WERI-Rb-1 (cell line): Measurements from ENCODE around the gene HOXC10.

Experiments used
- DNase-seq: peaks from one replicate; pipeline ENCODE4 v3.0.0-alpha.2; 2020
- H3K27ac ChIP-seq: fragments of 250-450 bp; sonication (Bioruptor Pico); 2 replicates; pipeline ENCODE4 v1.5.1; 2020; ENCODE audit warnings: mild to moderate bottlenecking, moderate library complexity
- H3K27me3 ChIP-seq: fragments of 250-450 bp; sonication (Bioruptor Pico); 2 replicates; pipeline ENCODE4 v1.5.1; 2021; ENCODE audit warnings: mild to moderate bottlenecking, low read depth, moderate library complexity; ENCODE audit not compliant: insufficient read depth, severe bottlenecking
- H3K36me3 ChIP-seq: fragments of 250-450 bp; sonication (Bioruptor Pico); 2 replicates; pipeline ENCODE4 v1.5.1; 2020; ENCODE audit warnings: mild to moderate bottlenecking, moderate library complexity
- H3K4me3 ChIP-seq: 2 replicates; pipeline ENCODE4 v1.5.1; 2011; ENCODE audit warnings: low read depth, mild to moderate bottlenecking, control low read depth, low read length
- H3K9me3 ChIP-seq: fragments of 250-450 bp; sonication (Bioruptor Pico); 2 replicates; pipeline ENCODE4 v1.5.1; 2021; ENCODE audit warnings: mild to moderate bottlenecking, moderate library complexity; ENCODE audit not compliant: severe bottlenecking
- TF ChIP-seq, protein P1 (sequence below): IDR thresholded peaks from 2 replicates; pipeline ENCODE4 v1.5.1; 2011; ENCODE audit warnings: low read depth, mild to moderate bottlenecking, control low read depth, inconsistent platforms, low read length

HOXC10 gene

GRCh38 chr12:54002278-54002914 is 17.4 kb downstream of the HOXC10 start:
- TF ChIP-seq, protein P1, sequence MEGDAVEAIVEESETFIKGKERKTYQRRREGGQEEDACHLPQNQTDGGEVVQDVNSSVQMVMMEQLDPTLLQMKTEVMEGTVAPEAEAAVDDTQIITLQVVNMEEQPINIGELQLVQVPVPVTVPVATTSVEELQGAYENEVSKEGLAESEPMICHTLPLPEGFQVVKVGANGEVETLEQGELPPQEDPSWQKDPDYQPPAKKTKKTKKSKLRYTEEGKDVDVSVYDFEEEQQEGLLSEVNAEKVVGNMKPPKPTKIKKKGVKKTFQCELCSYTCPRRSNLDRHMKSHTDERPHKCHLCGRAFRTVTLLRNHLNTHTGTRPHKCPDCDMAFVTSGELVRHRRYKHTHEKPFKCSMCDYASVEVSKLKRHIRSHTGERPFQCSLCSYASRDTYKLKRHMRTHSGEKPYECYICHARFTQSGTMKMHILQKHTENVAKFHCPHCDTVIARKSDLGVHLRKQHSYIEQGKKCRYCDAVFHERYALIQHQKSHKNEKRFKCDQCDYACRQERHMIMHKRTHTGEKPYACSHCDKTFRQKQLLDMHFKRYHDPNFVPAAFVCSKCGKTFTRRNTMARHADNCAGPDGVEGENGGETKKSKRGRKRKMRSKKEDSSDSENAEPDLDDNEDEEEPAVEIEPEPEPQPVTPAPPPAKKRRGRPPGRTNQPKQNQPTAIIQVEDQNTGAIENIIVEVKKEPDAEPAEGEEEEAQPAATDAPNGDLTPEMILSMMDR, result no peak
- Histone ChIP-seq H3K27ac (no peak overlapping the region), H3K9me3 (no peaks in the 10 kb centered on the region), H3K36me3 (peaks cover 4% of the 10 kb centered on the region), H3K27me3 (no peaks in the 10 kb centered on the region), H3K4me3 (no peak overlapping the region)
- no peak for DNase-seq

GRCh38 chr12:54002915-54003389 is 18.0 kb downstream of the HOXC10 start:
- Histone ChIP-seq H3K4me3 (no peak overlapping the region), H3K9me3 (no peaks in the 10 kb centered on the region), H3K27ac (no peak overlapping the region), H3K27me3 (no peaks in the 10 kb centered on the region), H3K36me3 (peaks cover 4% of the 10 kb centered on the region)
- TF ChIP-seq, protein P1, result no peak
- DNase-seq, result no peak

DNA sequence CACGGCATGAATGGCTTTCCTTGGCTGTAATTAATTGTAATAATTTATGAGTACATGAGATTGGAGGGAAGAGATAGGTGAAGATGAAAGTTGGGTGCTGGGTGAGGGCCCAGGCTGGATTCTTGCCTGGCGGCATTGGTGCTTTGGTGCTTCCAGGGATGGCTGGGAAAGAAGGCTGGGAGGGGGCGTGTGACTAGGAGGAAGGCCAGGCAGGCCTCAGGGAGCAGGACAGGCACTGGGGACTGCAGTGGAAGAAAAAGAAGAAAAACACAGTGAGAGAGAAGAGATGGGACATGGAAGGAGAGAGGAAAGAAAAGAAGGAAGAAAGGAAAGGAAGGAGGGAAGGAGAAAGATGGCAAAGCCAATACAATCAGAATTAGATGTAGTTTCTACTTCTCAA is 18.7 kb downstream of the HOXC10 start:
- TF ChIP-seq, protein P1, result no peak
- H3K36me3 ChIP-seq, result peaks cover 4% of the 10 kb centered on the region
- no peaks in the 10 kb centered on the region for H3K9me3 ChIP-seq
- DNase-seq, result no peak
- H3K4me3 ChIP-seq, result no peak overlapping the region
- H3K27me3 ChIP-seq, result no peaks in the 10 kb centered on the region
- peak overlapping the region; percentile 36 for H3K27ac ChIP-seq

DNA sequence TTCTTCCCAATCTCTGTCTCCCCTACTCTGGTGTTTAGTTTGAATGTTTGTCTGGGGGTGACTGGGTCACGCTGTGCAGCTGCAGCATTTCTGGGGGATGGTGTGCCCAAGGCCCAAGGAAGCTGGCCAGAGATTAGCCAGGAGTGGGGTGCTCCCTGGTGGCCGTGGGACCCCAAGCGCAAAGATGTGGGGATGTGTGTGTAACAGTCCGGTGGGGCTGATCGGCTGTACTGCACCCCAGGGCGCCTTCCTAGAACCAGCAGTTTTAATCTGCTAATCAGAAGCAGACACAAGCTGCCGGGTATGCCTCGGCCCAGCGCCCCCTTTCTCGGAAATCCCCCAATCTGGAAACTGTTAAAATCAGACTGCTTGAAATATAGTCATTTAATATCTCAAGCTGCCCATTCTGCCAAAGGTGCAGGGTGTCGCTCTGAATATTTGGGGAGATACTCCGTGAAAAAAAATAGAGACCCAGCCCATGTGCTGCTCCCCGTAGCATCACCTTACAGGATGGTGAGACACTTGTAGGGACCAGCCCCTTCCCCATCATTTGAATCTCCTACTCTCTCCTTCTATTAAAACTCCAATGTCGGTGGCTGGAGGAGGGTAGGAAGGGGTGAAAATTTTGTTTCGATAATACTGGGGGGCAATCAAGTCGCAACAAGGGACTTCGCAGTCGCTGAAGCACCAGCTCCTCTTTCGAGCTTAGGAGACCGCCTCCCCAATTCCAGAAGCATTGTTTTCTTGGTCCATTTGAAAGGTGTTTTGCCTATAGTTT is 19.3 kb downstream of the HOXC10 start:
- TF ChIP-seq, protein P1, result peak; percentile 28; the same call in 1 of the 2 replicates
- DNase-seq, result no peak
- Histone ChIP-seq H3K36me3 (peaks cover 4% of the 10 kb centered on the region), H3K27me3 (no peaks in the 10 kb centered on the region), H3K9me3 (no peaks in the 10 kb centered on the region), H3K27ac (peak overlapping the region; percentile 36), H3K4me3 (no peak overlapping the region)

- Histone ChIP-seq H3K27ac (peak overlapping the region; percentile 22), H3K27me3 (no peaks in the 10 kb centered on the region)
- DNase-seq, result no peak
Measured at GRCh38 chr12:54004841-54005530, 20.0 kb downstream of the HOXC10 start.

More at GRCh38 chr12:54004841-54005530, 20.0 kb downstream of the HOXC10 start:
- Histone ChIP-seq H3K9me3 (no peaks in the 10 kb centered on the region), H3K4me3 (peak overlapping the region; percentile 29; the same call in 1 of the 2 replicates), H3K36me3 (peaks cover 4% of the 10 kb centered on the region)
- TF ChIP-seq, protein P1, result no peak
